OCI-LY3 (cell line): Measurements from ENCODE around the gene PNLIPRP1.

ENCODE experiments used
- H2AFZ ChIP-seq: fragments of 200-600, 300-600 bp; shearing (Covaris generic); 2 replicates; pipeline ENCODE4 v1.6.0; 2014; ENCODE audit warnings: antibody characterized with exemption, low read depth, low read length
- H3K27ac ChIP-seq: fragments of 200-600, 300-600 bp; sonication (generic); 2 replicates; pipeline ENCODE4 v1.5.1; 2014; ENCODE audit warnings: mild to moderate bottlenecking, low read length, moderate library complexity, mixed read lengths
- H3K27me3 ChIP-seq: fragments of 200-600, 300-600 bp; sonication (generic); 2 replicates; pipeline ENCODE4 v1.6.1; 2014; ENCODE audit warnings: low read depth, low read length, mixed read lengths
- H3K36me3 ChIP-seq: fragments of 200-600, 300-600 bp; sonication (generic); replicated peaks from 2 replicates; pipeline ENCODE3; 2014; ENCODE audit warnings: low read depth, low read length, mixed read lengths
- H3K4me1 ChIP-seq: fragments of 300-600, 200-600 bp; sonication (generic); 2 replicates; pipeline ENCODE4 v1.6.1; 2014; ENCODE audit warnings: low read length, mixed read lengths
- H3K4me2 ChIP-seq: fragments of 200-600, 300-600 bp; sonication (generic); 2 replicates; pipeline ENCODE4 v1.6.1; 2014; ENCODE audit warnings: low read length, mixed read lengths
- H3K4me3 ChIP-seq: fragments of 300-600, 200-600 bp; sonication (generic); 2 replicates; pipeline ENCODE4 v1.5.1; 2014; ENCODE audit warnings: antibody characterized with exemption, mild to moderate bottlenecking, low read length, moderate library complexity
- H3K79me2 ChIP-seq: fragments of 300-600, 200-600 bp; shearing (Covaris generic); 2 replicates; pipeline ENCODE4 v1.6.1; 2014; ENCODE audit warnings: mild to moderate bottlenecking, low read length, mixed read lengths
- H3K9ac ChIP-seq: fragments of 300-600, 200-600 bp; shearing (Covaris generic); 2 replicates; pipeline ENCODE4 v1.6.0; 2014; ENCODE audit warnings: mild to moderate bottlenecking, low read length, moderate library complexity
- H3K9me3 ChIP-seq: fragments of 200-600, 300-600 bp; shearing (Covaris generic); 2 replicates; pipeline ENCODE4 v1.6.1; 2014; ENCODE audit warnings: low read length, mixed read lengths; ENCODE audit not compliant: insufficient read depth
- H4K20me1 ChIP-seq: fragments of 200-600, 300-600 bp; sonication (generic); 2 replicates; pipeline ENCODE4 v1.6.1; 2016; ENCODE audit warnings: low read length, mixed read lengths; ENCODE audit not compliant: insufficient read depth
- CTCF ChIP-seq: fragments of 200-600, 300-600 bp; sonication (generic); IDR thresholded peaks from 2 replicates; pipeline ENCODE4 v1.5.1; 2014; ENCODE audit warnings: antibody characterized with exemption, low read length, low read depth
- EZH2phosphoT487 ChIP-seq: fragments of 200-600 bp; shearing (Covaris generic); IDR thresholded peaks from 2 replicates; pipeline ENCODE4 v1.6.1; 2018; ENCODE audit warnings: antibody characterized with exemption, mixed run types, low read depth

Gene PNLIPRP1

GRCh38 chr10:116590590-116591444 lies at the start of gene PNLIPRP1:
Gene PNLIPRP1, plus strand, starts transcription at chr10:116590959. Its CDS starts 171 bp downstream, at chr10:116591130.
- no peak within 1 kb of the TSS for H3K27ac ChIP-seq
- H3K4me2 ChIP-seq: no peak within 1 kb of the TSS
- H3K9ac ChIP-seq: no peak within 1 kb of the TSS
- H3K79me2 ChIP-seq: no peaks in the 10 kb centered on the region
- H2AFZ ChIP-seq: no peak within 1 kb of the TSS
- no peak within 1 kb of the TSS for H3K4me3 ChIP-seq
- no peaks in the 10 kb centered on the region for H3K36me3 ChIP-seq
- no peaks in the 10 kb centered on the region for H4K20me1 ChIP-seq
- TF ChIP-seq EZH2phosphoT487: no peak
- TF ChIP-seq CTCF: no peak
- H3K4me1 ChIP-seq: no peaks in the 10 kb centered on the region
- no peaks in the 10 kb centered on the region for H3K9me3 ChIP-seq
- no peaks in the 10 kb centered on the region for H3K27me3 ChIP-seq

- Histone ChIP-seq H3K27me3 (no peaks in the 10 kb centered on the region), H3K27ac (no peak overlapping the region), H3K9me3 (no peaks in the 10 kb centered on the region), H3K79me2 (no peaks in the 10 kb centered on the region), H3K4me3 (no peak overlapping the region), H3K4me2 (no peak overlapping the region), H4K20me1 (no peaks in the 10 kb centered on the region), H3K9ac (no peak overlapping the region), H3K4me1 (no peaks in the 10 kb centered on the region), H3K36me3 (no peaks in the 10 kb centered on the region), H2AFZ (no peak overlapping the region)
- TF ChIP-seq EZH2phosphoT487 (no peak), CTCF (no peak)
These were observed 48.6 kb upstream of the PNLIPRP1 start for GRCh38 chr10:116542007-116542677.

- Histone ChIP-seq H3K9me3 (no peaks in the 10 kb centered on the region), H3K36me3 (no peaks in the 10 kb centered on the region), H3K4me3 (no peak overlapping the region), H3K27ac (no peak overlapping the region), H3K27me3 (no peaks in the 10 kb centered on the region), H3K4me1 (no peaks in the 10 kb centered on the region), H3K4me2 (no peak overlapping the region), H3K9ac (no peak overlapping the region), H3K79me2 (no peaks in the 10 kb centered on the region), H2AFZ (no peak overlapping the region), H4K20me1 (no peaks in the 10 kb centered on the region)
- TF ChIP-seq EZH2phosphoT487: no peak
- no peak for TF ChIP-seq CTCF
These were observed 45.6 kb upstream of the PNLIPRP1 start for GRCh38 chr10:116545122-116545521.

- Histone ChIP-seq H3K9ac (no peak within 1 kb of the TSS), H3K4me1 (no peaks in the 10 kb centered on the region)
These were observed 45.0 kb upstream of the PNLIPRP1 start, which contains the start of gene PNLIP for GRCh38 chr10:116545756-116546155. Gene PNLIP, plus strand, starts transcription at chr10:116545931. Its CDS starts 162 bp downstream, at chr10:116546093.

More at GRCh38 chr10:116545756-116546155, 45.0 kb upstream of the PNLIPRP1 start, which contains the start of gene PNLIP:
- Histone ChIP-seq H3K79me2 (no peaks in the 10 kb centered on the region), H3K4me3 (no peak within 1 kb of the TSS), H3K4me2 (no peak within 1 kb of the TSS), H4K20me1 (no peaks in the 10 kb centered on the region), H3K27ac (no peak within 1 kb of the TSS), H3K36me3 (no peaks in the 10 kb centered on the region), H2AFZ (no peak within 1 kb of the TSS), H3K27me3 (no peaks in the 10 kb centered on the region), H3K9me3 (no peaks in the 10 kb centered on the region)
- TF ChIP-seq EZH2phosphoT487 (no peak), CTCF (no peak)
